ENCODE results near the gene ZNF511.

The ZNF511 gene

DNA sequence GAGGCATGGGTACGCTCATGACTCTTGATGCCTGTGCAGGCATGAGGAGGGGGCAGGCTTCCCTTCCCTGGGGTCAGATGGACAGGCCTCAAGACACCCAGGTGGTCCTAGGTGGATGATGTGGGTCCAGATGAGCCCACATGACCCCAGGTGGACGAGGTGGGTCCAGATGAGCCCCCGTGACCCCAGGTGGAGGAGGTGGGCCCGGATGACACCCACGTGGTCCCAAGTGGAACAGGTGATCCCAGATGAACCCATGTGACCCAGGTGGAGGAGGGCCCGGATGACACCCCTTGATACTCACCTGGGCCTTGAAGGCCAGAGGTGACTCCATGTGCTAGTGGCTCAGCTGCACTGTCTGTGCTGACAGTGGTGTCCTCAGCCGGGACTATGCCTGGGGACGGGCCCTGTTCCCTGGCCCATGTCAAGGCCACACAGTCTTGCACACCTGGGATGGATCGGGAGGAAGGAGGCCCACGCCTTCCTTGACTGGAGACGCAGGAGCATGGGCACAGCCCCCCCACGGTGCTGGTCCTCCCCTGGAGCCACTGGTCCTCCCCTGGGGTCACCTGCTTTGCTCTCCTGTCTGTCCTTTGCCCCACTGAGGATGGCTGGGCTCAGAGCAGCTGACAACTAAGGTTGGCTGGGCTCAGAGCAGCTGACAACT is 41.7 kb downstream of the ZNF511 start:
- peaks cover 3% of the 10 kb centered on the region for H3K27me3 ChIP-seq (ENCODE audit: control insufficient read depth, insufficient read depth, low read length)

DNA sequence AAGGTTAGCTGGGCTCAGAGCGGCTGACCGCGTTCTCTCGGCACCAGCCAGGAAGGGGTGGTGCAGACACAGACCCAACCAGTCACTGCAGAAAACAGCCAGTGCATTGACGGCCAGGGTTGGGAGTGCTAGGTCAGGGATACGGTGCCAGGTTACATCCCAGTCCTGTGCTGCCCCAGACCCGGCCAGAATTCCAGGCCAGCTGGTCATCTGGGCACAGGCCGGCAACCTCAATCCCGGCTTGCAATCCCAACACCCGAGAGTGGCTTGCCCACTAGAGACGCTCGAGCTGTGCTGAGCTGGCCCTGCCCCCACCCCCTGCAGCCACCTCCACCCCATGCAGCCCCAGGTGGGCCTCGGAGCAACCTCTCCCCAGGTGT is 42.2 kb downstream of the ZNF511 start:
- peaks cover 13% of the 10 kb centered on the region for H3K4me1 ChIP-seq (ENCODE audit: control insufficient read depth, insufficient read depth, low read length)
- H3K4me3 ChIP-seq (ENCODE audit: low read length), result no peak overlapping the region
- H3K36me3 ChIP-seq (ENCODE audit: control insufficient read depth, insufficient read depth, low read length), result no peaks in the 10 kb centered on the region
- H3K9ac ChIP-seq (ENCODE audit: low read length), result no peak overlapping the region
- peaks cover 3% of the 10 kb centered on the region for H3K27me3 ChIP-seq (ENCODE audit: control insufficient read depth, insufficient read depth, low read length)
- H3K9me3 ChIP-seq (ENCODE audit: control insufficient read depth, low read length), result no peaks in the 10 kb centered on the region

More for the DNA sequence above, 41.7 kb downstream of the ZNF511 start:
- no peaks in the 10 kb centered on the region for H3K9me3 ChIP-seq (ENCODE audit: control insufficient read depth, low read length)
- H3K36me3 ChIP-seq (ENCODE audit: control insufficient read depth, insufficient read depth, low read length), result no peaks in the 10 kb centered on the region
- H3K4me3 ChIP-seq (ENCODE audit: low read length), result no peak overlapping the region
- no peak overlapping the region for H3K9ac ChIP-seq (ENCODE audit: low read length)
- peaks cover 13% of the 10 kb centered on the region for H3K4me1 ChIP-seq (ENCODE audit: control insufficient read depth, insufficient read depth, low read length)

DNA sequence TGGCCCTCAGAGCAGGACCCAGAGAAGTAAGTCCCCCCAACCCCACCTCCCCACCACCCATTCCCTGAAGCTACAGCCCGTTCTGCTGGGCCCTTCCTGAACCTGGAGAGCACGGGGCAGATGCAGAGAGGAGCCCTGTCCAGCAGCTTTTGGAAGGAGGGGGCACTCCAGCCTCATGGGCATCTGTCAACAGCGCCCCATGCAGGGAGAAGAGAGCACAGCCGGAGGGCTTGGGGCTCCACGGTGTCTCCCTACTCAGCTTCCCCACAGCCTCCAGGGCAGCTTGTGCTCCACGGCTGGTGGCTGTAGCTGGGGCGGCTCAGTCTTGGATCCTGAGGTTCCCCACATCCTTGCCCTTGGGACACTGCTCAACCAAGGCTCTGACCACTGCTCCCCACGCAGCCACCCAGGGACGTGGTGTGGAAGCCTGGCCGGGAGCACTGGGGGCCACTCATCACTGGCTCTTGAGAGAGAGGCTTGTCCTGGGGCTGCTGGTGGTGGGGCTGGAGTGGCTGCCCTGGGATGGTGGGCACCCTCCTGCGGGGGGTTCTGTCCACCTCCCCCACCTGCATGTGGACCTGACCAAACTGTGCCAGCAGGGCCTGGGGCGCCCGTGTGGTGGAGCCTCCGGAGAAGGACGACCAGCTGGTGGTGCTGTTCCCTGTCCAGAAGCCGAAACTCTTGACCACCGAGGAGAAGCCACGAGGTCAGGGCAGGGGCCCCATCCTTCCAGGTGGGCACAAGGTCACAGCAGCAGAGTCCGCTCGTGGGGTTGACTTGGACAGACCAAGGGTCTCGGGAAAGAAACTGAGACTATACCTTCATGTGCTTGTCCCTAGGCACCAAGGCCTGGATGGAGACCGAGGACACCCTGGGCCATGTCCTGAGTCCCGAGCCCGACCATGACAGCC is 42.9 kb downstream of the ZNF511 start:
- Histone ChIP-seq H3K36me3 (ENCODE audit: control insufficient read depth, insufficient read depth, low read length) (no peaks in the 10 kb centered on the region), H3K4me3 (ENCODE audit: low read length) (no peak overlapping the region), H3K4me1 (ENCODE audit: control insufficient read depth, insufficient read depth, low read length) (peaks cover 12% of the 10 kb centered on the region), H3K27me3 (ENCODE audit: control insufficient read depth, insufficient read depth, low read length) (peaks cover 3% of the 10 kb centered on the region), H3K9ac (ENCODE audit: low read length) (no peak overlapping the region), H3K9me3 (ENCODE audit: control insufficient read depth, low read length) (no peaks in the 10 kb centered on the region)

DNA sequence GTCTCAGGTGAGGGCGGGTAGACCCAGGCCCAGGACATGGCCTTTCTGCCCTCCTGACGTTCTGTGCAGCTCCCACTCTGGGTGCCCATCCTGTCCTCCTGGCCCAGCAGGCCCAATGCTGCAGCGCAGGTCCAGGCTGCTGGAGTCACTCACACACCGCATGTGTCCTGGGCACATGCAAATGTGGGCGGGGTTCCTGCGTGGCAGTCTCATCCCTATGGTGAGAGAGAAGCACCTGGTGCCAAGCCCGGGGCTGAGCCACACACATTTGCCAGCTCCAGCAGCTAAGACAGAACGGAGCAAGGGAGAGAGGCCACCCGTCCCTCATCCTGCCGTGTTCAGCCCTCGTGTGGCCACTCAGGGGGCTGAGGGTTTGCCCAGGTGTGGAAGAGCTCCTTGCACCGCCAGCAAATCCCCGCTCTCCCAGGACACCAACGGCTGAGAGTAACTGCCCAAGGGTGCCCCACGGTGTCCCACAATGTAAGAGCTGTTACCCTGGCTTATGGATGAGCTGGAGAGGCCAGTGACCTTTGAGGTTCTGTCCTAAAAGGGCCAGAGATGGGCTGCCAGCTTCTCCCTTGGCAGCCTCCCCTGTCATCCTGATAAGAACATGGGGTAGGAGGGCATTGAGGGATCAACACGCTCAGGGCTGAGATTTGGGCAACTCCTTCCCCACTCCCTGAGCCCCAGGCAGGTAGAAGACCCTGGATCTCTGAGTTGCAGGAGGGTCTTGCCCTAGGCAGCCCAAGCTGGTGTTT is 44.7 kb downstream of the ZNF511 start:
- Histone ChIP-seq H3K9ac (ENCODE audit: low read length) (no peak overlapping the region), H3K4me1 (ENCODE audit: control insufficient read depth, insufficient read depth, low read length) (peaks cover 10% of the 10 kb centered on the region), H3K4me3 (ENCODE audit: low read length) (no peak overlapping the region), H3K9me3 (ENCODE audit: control insufficient read depth, low read length) (no peaks in the 10 kb centered on the region), H3K36me3 (ENCODE audit: control insufficient read depth, insufficient read depth, low read length) (no peaks in the 10 kb centered on the region), H3K27me3 (ENCODE audit: control insufficient read depth, insufficient read depth, low read length) (peaks cover 8% of the 10 kb centered on the region)

DNA sequence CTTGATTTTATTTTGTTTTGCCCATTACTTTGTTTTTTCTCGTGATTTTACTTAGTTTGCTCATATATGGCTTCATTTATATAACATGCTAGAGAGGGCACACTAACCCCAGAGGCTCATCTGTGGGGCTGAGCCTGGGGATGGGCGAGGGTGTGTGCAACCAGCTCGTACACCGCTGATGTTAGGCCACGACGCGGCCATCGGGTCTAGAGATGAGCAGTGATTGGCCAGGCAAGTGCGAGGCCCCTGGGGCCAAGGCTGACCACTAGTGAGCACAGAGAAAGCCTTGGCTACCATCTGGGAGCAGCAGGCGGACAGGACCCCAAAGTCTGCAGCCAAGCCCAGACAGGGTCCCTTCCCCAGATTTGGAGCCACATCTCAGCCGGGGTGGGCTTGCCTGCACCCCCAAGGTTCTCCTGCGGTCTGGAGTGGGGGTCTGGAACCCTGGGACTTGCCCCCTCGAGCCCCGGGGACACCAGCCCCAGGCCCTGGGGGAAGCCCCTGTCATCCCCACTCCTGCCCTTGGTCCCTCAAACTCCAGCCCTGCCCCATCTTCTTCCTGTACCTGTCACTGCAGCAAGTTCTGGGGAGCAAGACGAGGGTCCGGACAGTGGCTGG is 45.4 kb downstream of the ZNF511 start:
- Histone ChIP-seq H3K9ac (ENCODE audit: low read length) (no peak overlapping the region), H3K4me3 (ENCODE audit: low read length) (no peak overlapping the region), H3K36me3 (ENCODE audit: control insufficient read depth, insufficient read depth, low read length) (no peaks in the 10 kb centered on the region), H3K27me3 (ENCODE audit: control insufficient read depth, insufficient read depth, low read length) (peaks cover 8% of the 10 kb centered on the region), H3K4me1 (ENCODE audit: control insufficient read depth, insufficient read depth, low read length) (peaks cover 14% of the 10 kb centered on the region), H3K9me3 (ENCODE audit: control insufficient read depth, low read length) (no peaks in the 10 kb centered on the region)

DNA sequence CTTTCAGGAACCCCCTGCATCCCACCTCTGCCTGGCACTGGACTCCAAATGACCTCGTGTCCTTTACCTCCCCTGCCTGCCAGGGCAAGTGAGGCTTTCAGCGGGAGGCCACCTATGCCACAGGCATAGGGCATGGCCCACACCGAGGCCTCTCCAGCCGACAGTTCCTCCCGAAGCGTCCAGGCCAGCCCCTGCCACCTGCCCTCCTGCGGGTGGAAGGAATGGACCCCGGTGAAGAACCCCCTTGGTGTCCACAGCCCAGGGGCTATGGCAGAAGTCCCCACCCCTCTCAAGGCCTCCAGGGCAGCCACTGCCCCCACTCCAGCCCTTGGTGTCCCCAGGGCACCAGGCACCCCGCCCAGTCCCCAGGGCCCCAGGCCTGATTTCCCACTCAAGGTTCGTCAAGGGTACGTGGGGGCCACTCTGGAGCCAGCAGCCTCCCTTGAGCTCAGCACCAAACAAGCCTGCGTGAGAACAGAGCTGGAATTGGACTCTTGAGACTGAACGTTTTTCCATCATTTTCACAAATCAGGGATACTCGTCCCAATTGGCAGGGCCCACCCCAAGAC is 46.0 kb downstream of the ZNF511 start:
- Histone ChIP-seq H3K9me3 (ENCODE audit: control insufficient read depth, low read length) (no peaks in the 10 kb centered on the region), H3K4me1 (ENCODE audit: control insufficient read depth, insufficient read depth, low read length) (peaks cover 20% of the 10 kb centered on the region), H3K27me3 (ENCODE audit: control insufficient read depth, insufficient read depth, low read length) (peaks cover 6% of the 10 kb centered on the region), H3K36me3 (ENCODE audit: control insufficient read depth, insufficient read depth, low read length) (no peaks in the 10 kb centered on the region), H3K9ac (ENCODE audit: low read length) (no peak overlapping the region), H3K4me3 (ENCODE audit: low read length) (no peak overlapping the region)

DNA sequence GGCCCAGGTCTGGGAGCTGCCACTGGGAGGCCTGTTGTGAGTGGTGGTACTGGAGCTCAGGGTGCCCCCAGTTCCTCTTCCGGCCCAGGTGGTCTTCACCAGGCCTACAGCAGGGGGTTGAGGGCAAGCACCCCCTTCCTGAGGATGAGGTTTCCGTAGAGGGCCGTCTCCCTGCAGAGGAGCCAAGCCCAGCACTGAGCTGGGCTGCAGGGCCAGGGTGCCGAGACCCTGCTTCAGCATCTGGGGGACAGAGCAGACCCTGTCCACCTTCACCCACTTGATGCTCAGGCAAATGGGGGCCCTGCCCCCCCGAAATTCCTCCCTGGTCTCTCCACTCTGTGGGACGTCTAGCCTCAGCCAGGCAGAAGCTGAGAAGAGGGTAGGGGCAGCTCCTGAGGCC is 46.6 kb downstream of the ZNF511 start:
- Histone ChIP-seq H3K4me1 (ENCODE audit: control insufficient read depth, insufficient read depth, low read length) (peaks cover 25% of the 10 kb centered on the region), H3K9me3 (ENCODE audit: control insufficient read depth, low read length) (no peaks in the 10 kb centered on the region), H3K4me3 (ENCODE audit: low read length) (no peak overlapping the region), H3K9ac (ENCODE audit: low read length) (no peak overlapping the region), H3K27me3 (ENCODE audit: control insufficient read depth, insufficient read depth, low read length) (peaks cover 6% of the 10 kb centered on the region), H3K36me3 (ENCODE audit: control insufficient read depth, insufficient read depth, low read length) (no peaks in the 10 kb centered on the region)

DNA sequence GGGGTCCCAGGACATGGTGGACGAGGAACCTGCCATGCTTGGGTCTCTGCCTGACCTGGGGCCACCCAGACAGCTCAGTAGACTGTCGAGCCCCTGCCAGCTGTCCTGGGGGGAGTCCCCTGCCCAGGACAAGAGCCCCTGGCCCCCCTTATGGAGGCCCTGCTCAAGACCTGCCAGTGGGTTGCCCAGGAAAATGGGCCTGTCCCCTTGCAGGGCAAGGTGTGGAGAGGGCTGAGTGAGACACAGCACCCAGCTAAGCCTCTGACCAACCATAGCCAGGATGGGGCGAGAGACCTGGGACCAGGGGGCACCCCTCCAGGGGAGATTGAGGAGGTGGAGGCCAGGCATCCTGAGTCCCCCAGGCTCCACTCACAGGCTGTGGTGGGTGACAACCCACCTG is 47.3 kb downstream of the ZNF511 start:
- Histone ChIP-seq H3K27me3 (ENCODE audit: control insufficient read depth, insufficient read depth, low read length) (peaks cover 6% of the 10 kb centered on the region), H3K9ac (ENCODE audit: low read length) (no peak overlapping the region), H3K9me3 (ENCODE audit: control insufficient read depth, low read length) (no peaks in the 10 kb centered on the region), H3K4me1 (ENCODE audit: control insufficient read depth, insufficient read depth, low read length) (peaks cover 29% of the 10 kb centered on the region), H3K4me3 (ENCODE audit: low read length) (no peak overlapping the region), H3K36me3 (ENCODE audit: control insufficient read depth, insufficient read depth, low read length) (no peaks in the 10 kb centered on the region)

DNA sequence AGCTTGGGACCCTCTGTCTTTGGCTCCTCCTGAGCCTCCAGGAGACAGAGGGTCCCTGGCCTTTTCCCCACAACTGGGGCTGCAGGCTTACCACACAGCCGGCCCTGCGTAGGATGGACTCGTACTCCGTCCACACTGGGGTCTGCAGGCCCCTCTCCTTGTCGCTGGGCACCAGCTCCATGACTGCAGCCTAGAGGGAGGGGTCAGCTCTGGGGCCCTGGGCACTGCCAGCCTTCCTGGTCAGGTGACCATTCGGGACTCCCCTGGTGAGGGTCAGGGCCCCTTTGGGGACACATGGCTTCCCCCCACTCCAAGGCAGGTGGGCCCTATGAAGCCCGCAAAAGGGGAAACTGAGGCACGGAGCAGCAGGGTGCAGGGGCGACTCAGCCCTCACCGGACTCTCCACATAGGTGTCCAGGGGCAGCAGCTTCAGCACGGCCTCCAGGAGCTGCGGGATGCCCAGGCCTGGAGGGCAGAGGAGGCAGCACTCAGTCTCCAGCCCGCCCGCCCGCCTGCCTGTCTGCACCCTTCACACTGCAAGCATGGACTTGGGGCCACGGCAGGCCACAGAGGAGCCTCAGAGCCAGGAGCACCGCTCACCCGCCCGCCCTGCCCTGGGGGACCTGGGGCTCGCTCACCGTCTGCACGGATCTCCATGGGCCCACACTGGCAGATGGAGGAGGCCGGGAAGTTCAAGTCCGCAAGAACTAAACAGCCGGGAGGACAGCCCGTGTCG is 48.0 kb downstream of the ZNF511 start:
- H3K4me3 ChIP-seq (ENCODE audit: low read length), result no peak overlapping the region
- no peaks in the 10 kb centered on the region for H3K9me3 ChIP-seq (ENCODE audit: control insufficient read depth, low read length)
- H3K9ac ChIP-seq (ENCODE audit: low read length), result peak overlapping the region; percentile 57

DNA sequence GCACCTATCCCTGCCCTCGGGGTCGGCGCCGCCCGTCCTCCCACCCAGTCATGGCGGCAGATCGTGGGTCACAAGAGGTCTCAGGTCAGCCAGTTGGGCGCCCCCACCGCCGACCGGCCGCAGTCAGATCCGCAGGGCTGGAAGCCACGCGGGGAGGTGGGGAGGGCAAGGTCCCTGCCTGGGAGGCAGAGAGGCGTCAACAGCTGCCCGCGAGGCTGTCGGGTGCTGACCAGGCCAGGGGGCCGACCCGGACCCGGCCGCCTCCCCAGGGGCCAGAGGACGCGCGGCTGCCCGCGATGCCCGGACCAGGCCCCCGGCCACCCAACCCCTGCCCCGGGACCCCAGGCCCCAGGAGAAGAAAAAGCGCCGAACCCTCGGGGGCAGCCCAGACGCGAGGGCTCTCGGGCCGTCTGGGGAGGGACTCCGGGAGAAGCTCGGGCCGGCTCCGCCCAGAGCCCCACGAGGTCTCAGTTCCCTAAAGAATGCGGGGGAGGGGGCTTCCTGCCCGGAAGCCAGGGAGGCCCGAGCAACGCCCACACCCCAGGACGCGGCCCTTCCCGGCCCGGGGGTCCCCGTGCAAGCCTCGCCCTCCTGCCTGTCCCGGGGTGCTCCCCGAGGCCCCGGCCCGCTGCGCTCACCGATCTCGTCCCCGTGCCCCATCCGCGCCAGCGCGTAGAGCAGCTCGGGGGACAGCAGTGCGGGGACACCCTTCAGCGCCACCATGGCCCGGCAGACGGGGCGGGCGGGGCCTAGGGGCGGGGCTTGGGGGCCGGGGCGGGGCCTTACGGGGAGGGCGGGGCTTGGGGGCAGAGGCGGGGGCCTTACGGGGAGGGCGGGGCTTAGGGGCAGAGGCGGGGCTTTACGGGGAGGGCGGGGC is 48.8 kb downstream of the ZNF511 start, which contains the start of gene FUOM:
TSS of gene FUOM (minus strand) at position 735 of the 877 bp plus-strand sequence. CDS start at position 723, 12 bp downstream.
- H3K27me3 ChIP-seq (ENCODE audit: control insufficient read depth, insufficient read depth, low read length), result peaks cover 6% of the 10 kb centered on the region
- no peaks in the 10 kb centered on the region for H3K9me3 ChIP-seq (ENCODE audit: control insufficient read depth, low read length)
- peak within 1 kb of the TSS; percentile 57 for H3K9ac ChIP-seq (ENCODE audit: low read length)
- H3K36me3 ChIP-seq (ENCODE audit: control insufficient read depth, insufficient read depth, low read length), result no peaks in the 10 kb centered on the region
- H3K4me1 ChIP-seq (ENCODE audit: control insufficient read depth, insufficient read depth, low read length), result peaks cover 29% of the 10 kb centered on the region
- no peak within 1 kb of the TSS for H3K4me3 ChIP-seq (ENCODE audit: low read length)

More for the DNA sequence above, 48.0 kb downstream of the ZNF511 start:
- Histone ChIP-seq H3K36me3 (ENCODE audit: control insufficient read depth, insufficient read depth, low read length) (no peaks in the 10 kb centered on the region), H3K4me1 (ENCODE audit: control insufficient read depth, insufficient read depth, low read length) (peaks cover 29% of the 10 kb centered on the region), H3K27me3 (ENCODE audit: control insufficient read depth, insufficient read depth, low read length) (peaks cover 6% of the 10 kb centered on the region)
